Neural progenitor cell (in vitro differentiated cells): ENCODE data around the gene ZC3H8. TPM values are rescaled to one million over a fixed set of nuclear protein-coding genes. Genes with fewer than 3 reads are reported as not detected.

Experiments used
- DNase-seq: peaks from one replicate; pipeline ENCODE4 v3.0.0-alpha.2; 2016; ENCODE audit warnings: low spot score
- H2AFZ ChIP-seq: fragments of 200-600 bp; sonication (generic); replicated peaks from 2 replicates; pipeline ENCODE4 v1.6.1; 2016; ENCODE audit warnings: antibody characterized with exemption
- H3F3A ChIP-seq: fragments of 200-600 bp; sonication (generic); 2 replicates; pipeline ENCODE4 v1.6.1; 2016; ENCODE audit warnings: antibody characterized with exemption, low read depth
- H3K27ac ChIP-seq: fragments of 200-600 bp; sonication (generic); 2 replicates; pipeline ENCODE4 v1.5.1; 2016; ENCODE audit warnings: mild to moderate bottlenecking
- H3K27me3 ChIP-seq: fragments of 200-600 bp; sonication (generic); 2 replicates; pipeline ENCODE4 v1.6.1; 2016; ENCODE audit warnings: mild to moderate bottlenecking, moderate library complexity
- H3K36me3 ChIP-seq: fragments of 200-600 bp; sonication (generic); 2 replicates; pipeline ENCODE4 v1.5.1; 2016
- H3K4me1 ChIP-seq: fragments of 200-600 bp; sonication (generic); 2 replicates; pipeline ENCODE4 v1.6.1; 2016; ENCODE audit warnings: mixed run types
- H3K4me2 ChIP-seq: fragments of 200-600 bp; sonication (generic); 2 replicates; pipeline ENCODE4 v1.6.1; 2016
- H3K4me3 ChIP-seq: fragments of 200-600 bp; sonication (generic); 2 replicates; pipeline ENCODE4 v1.5.1; 2016
- H3K79me2 ChIP-seq: fragments of 200-600 bp; sonication (generic); 2 replicates; pipeline ENCODE4 v1.6.1; 2016; ENCODE audit warnings: low read depth
- H3K9ac ChIP-seq: fragments of 200-600 bp; sonication (generic); 2 replicates; pipeline ENCODE4 v1.6.1; 2016
- H3K9me3 ChIP-seq: fragments of 200-600 bp; sonication (generic); 2 replicates; pipeline ENCODE4 v1.5.1; 2016; ENCODE audit warnings: low read depth
- H4K20me1 ChIP-seq: fragments of 200-600 bp; sonication (generic); 2 replicates; pipeline ENCODE4 v1.6.1; 2016; ENCODE audit warnings: low read depth
- H3K27ac Mint-ChIP-seq: 3 replicates; pipeline ENCODE4 v1.8.0; 2021; ENCODE audit warnings: mixed read lengths
- H3K27me3 Mint-ChIP-seq: 2 replicates; pipeline ENCODE4 v1.8.0; 2022; ENCODE audit warnings: low read depth, mild to moderate bottlenecking, inconsistent platforms, moderate library complexity, mixed read lengths; ENCODE audit not compliant: insufficient read depth
- H3K36me3 Mint-ChIP-seq: 3 replicates; pipeline ENCODE4 v1.8.0; 2021; ENCODE audit warnings: mixed read lengths
- H3K4me1 Mint-ChIP-seq: 3 replicates; pipeline ENCODE4 v1.8.0; 2021; ENCODE audit warnings: mixed read lengths
- H3K4me3 Mint-ChIP-seq: 3 replicates; pipeline ENCODE4 v1.8.0; 2021; ENCODE audit warnings: mild to moderate bottlenecking, moderate library complexity, mixed read lengths
- H3K9me3 Mint-ChIP-seq: 3 replicates; pipeline ENCODE4 v1.8.0; 2020; ENCODE audit warnings: mixed read lengths
- CTCF ChIP-seq: fragments of 200-600 bp; sonication (generic); IDR thresholded peaks from 2 replicates; pipeline ENCODE4 v1.5.1; 2017; ENCODE audit warnings: antibody characterized with exemption, mild to moderate bottlenecking
- EZH2 ChIP-seq: fragments of 200-600 bp; sonication (generic); IDR thresholded peaks from 2 replicates; pipeline ENCODE4 v1.6.1; 2017; ENCODE audit warnings: antibody characterized with exemption, mild to moderate bottlenecking, moderate library complexity
- EZH2phosphoT487 ChIP-seq: fragments of 200-600 bp; sonication (generic); IDR thresholded peaks from 2 replicates; pipeline ENCODE4 v1.6.1; 2017; ENCODE audit warnings: antibody characterized with exemption
- total RNA-seq: library from RNA; depleted of rRNA; stranded (reverse); fragments of >200 nt; gene quantifications from 2 replicates; pipeline ENCODE4 v1.2.3, GENCODE V29; 2015; ENCODE audit warnings: low replicate concordance

Gene ZC3H8
- total RNA-seq, 1 donor from 2014 or later: 14.2 TPM

DNA sequence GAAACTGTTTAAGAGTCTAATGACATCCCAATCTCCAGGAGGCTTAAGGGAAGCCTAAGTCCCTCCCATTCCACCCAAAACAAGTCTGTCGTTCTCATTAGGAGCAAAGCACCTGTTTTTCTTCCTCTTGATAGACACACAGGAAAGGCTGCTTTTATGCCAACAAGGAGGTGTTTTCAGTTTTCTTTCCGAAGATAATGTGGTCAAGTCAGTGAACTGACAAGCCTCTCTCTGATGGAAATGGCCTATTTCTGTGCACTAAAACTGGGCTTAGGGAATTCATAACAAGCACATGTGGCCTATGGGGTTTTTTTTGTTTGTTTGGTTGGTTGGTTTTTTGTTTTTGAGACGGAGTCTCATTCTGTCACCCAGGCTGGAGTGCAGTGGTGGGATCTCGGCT, 80.5 kb downstream of the ZC3H8 start:
- no peaks in the 10 kb centered on the region for H3K36me3 ChIP-seq
- no peak overlapping the region for H3K27ac ChIP-seq
- H3K27me3 Mint-ChIP-seq: peaks cover 2% of the 10 kb centered on the region
- H2AFZ ChIP-seq: no peak overlapping the region
- no peak overlapping the region for H3K27ac Mint-ChIP-seq
- H3K9me3 ChIP-seq: no peaks in the 10 kb centered on the region
- H3F3A ChIP-seq: no peaks in the 10 kb centered on the region
- H4K20me1 ChIP-seq: no peaks in the 10 kb centered on the region
- H3K4me2 ChIP-seq: no peak overlapping the region
- TF ChIP-seq EZH2: no peak
- no peak for TF ChIP-seq EZH2phosphoT487
- TF ChIP-seq CTCF: no peak
- no peaks in the 10 kb centered on the region for H3K4me1 ChIP-seq
- no peak overlapping the region for H3K4me3 Mint-ChIP-seq
- H3K79me2 ChIP-seq: no peaks in the 10 kb centered on the region
- no peak overlapping the region for H3K4me3 ChIP-seq
- H3K27me3 ChIP-seq: no peaks in the 10 kb centered on the region
- H3K9me3 Mint-ChIP-seq: peaks cover 9% of the 10 kb centered on the region
- DNase-seq: no peak
- H3K4me1 Mint-ChIP-seq: peaks cover 2% of the 10 kb centered on the region
- peaks cover 28% of the 10 kb centered on the region for H3K36me3 Mint-ChIP-seq
- H3K9ac ChIP-seq: no peak overlapping the region

DNA sequence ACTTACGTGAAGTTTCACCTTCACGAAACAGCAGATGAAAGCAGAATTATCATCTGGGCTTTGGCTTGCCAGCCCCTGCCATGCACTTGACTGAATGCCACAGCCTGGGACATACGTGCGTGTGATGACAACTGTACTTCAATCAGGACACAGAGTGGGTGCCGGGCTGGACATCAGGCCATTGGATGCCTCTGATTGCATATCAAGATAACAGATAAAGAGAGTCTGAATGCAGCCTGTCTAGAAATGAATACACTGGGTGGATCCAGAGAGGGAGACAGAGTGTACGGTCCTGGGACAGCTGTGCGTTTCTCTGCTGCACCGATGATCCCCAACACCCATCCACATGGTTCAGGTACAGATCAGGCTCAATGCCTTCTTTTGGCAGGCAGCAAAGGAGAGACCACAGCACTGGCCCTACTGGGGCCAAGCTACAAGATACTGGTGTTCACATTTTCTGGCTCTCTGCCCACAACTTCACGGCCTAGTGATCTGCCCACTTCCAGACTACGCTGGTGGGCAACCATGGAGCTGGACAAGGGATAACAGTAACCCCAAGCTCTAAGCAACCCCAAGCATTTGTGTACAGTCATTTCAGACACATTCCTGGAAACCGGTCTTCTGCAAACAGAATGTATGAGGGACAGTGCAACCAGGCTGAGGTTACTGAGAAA, 81.1 kb downstream of the ZC3H8 start:
- H2AFZ ChIP-seq: no peak overlapping the region
- H3K9me3 ChIP-seq: no peaks in the 10 kb centered on the region
- no peaks in the 10 kb centered on the region for H3K79me2 ChIP-seq
- no peak overlapping the region for H3K4me3 Mint-ChIP-seq
- DNase-seq: no peak
- no peaks in the 10 kb centered on the region for H3K4me1 ChIP-seq
- H3K9ac ChIP-seq: no peak overlapping the region
- no peaks in the 10 kb centered on the region for H3K36me3 ChIP-seq
- no peak overlapping the region for H3K27ac ChIP-seq
- H3K4me1 Mint-ChIP-seq: peaks cover 2% of the 10 kb centered on the region
- H3K4me3 ChIP-seq: no peak overlapping the region
- no peaks in the 10 kb centered on the region for H3K27me3 ChIP-seq
- H3K9me3 Mint-ChIP-seq: peaks cover 4% of the 10 kb centered on the region
- no peak overlapping the region for H3K4me2 ChIP-seq
- peaks cover 2% of the 10 kb centered on the region for H3K27me3 Mint-ChIP-seq
- peaks cover 22% of the 10 kb centered on the region for H3K36me3 Mint-ChIP-seq
- TF ChIP-seq CTCF: no peak
- no peak for TF ChIP-seq EZH2
- TF ChIP-seq EZH2phosphoT487: no peak
- no peaks in the 10 kb centered on the region for H4K20me1 ChIP-seq
- H3K27ac Mint-ChIP-seq: no peak overlapping the region
- H3F3A ChIP-seq: no peaks in the 10 kb centered on the region

- no peak overlapping the region for H3K27ac Mint-ChIP-seq
- Histone ChIP-seq H3K4me3 (no peak overlapping the region), H3K36me3 (no peaks in the 10 kb centered on the region), H3K4me2 (no peak overlapping the region), H4K20me1 (no peaks in the 10 kb centered on the region), H3K9me3 (no peaks in the 10 kb centered on the region), H3K27ac (no peak overlapping the region), H3K79me2 (no peaks in the 10 kb centered on the region), H2AFZ (no peak overlapping the region), H3K4me1 (no peaks in the 10 kb centered on the region), H3K27me3 (no peaks in the 10 kb centered on the region), H3F3A (no peaks in the 10 kb centered on the region), H3K9ac (no peak overlapping the region)
- no peaks in the 10 kb centered on the region for H3K9me3 Mint-ChIP-seq
- H3K36me3 Mint-ChIP-seq: peaks cover 12% of the 10 kb centered on the region
- DNase-seq: no peak
- TF ChIP-seq EZH2phosphoT487: no peak
- TF ChIP-seq EZH2: no peak
- TF ChIP-seq CTCF: no peak
- H3K4me3 Mint-ChIP-seq: no peak overlapping the region
- H3K4me1 Mint-ChIP-seq: peaks cover 2% of the 10 kb centered on the region
- H3K27me3 Mint-ChIP-seq: peaks cover 2% of the 10 kb centered on the region
Measured at GRCh38 chr2:112170495-112170894, 84.3 kb downstream of the ZC3H8 start.
